Measurements from ENCODE around the gene ELMO1. TPM values are rescaled to one million over a fixed set of nuclear protein-coding genes. Genes with fewer than 3 reads are reported as not detected.

Gene ELMO1
- total and polyA plus RNA-seq, 2 experiments from 2014 or later: 6.5 to 24.9 TPM

DNA sequence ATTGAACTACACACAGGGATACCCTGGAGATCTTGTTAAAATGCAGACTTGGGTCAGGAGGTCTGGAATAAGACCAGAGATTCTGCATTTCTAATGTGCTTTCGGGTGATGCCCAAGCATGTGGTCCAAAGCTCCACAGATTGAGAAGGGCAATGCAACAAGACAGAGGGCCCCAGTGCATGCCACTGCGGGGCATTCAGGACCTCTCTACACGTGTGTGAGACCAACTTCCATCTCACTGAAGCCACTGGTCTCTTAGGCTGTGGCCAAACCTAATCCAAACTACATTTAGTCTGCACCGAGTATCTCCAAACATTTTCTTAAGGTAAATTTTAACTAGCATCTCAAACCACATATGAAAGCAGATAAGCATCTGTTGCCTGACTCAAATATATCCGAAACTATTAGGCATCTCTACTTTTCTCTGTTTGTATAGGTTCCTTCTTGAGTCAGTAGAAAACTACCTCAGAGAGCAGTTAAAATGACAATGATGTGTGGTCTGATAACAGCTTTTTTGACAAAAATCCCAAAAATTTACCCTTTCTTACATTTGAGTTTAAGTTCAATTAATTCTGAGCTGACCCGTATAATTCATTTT lies 107.5 kb downstream of the ELMO1 start (continued):
- TF ChIP-seq, protein P1, sequence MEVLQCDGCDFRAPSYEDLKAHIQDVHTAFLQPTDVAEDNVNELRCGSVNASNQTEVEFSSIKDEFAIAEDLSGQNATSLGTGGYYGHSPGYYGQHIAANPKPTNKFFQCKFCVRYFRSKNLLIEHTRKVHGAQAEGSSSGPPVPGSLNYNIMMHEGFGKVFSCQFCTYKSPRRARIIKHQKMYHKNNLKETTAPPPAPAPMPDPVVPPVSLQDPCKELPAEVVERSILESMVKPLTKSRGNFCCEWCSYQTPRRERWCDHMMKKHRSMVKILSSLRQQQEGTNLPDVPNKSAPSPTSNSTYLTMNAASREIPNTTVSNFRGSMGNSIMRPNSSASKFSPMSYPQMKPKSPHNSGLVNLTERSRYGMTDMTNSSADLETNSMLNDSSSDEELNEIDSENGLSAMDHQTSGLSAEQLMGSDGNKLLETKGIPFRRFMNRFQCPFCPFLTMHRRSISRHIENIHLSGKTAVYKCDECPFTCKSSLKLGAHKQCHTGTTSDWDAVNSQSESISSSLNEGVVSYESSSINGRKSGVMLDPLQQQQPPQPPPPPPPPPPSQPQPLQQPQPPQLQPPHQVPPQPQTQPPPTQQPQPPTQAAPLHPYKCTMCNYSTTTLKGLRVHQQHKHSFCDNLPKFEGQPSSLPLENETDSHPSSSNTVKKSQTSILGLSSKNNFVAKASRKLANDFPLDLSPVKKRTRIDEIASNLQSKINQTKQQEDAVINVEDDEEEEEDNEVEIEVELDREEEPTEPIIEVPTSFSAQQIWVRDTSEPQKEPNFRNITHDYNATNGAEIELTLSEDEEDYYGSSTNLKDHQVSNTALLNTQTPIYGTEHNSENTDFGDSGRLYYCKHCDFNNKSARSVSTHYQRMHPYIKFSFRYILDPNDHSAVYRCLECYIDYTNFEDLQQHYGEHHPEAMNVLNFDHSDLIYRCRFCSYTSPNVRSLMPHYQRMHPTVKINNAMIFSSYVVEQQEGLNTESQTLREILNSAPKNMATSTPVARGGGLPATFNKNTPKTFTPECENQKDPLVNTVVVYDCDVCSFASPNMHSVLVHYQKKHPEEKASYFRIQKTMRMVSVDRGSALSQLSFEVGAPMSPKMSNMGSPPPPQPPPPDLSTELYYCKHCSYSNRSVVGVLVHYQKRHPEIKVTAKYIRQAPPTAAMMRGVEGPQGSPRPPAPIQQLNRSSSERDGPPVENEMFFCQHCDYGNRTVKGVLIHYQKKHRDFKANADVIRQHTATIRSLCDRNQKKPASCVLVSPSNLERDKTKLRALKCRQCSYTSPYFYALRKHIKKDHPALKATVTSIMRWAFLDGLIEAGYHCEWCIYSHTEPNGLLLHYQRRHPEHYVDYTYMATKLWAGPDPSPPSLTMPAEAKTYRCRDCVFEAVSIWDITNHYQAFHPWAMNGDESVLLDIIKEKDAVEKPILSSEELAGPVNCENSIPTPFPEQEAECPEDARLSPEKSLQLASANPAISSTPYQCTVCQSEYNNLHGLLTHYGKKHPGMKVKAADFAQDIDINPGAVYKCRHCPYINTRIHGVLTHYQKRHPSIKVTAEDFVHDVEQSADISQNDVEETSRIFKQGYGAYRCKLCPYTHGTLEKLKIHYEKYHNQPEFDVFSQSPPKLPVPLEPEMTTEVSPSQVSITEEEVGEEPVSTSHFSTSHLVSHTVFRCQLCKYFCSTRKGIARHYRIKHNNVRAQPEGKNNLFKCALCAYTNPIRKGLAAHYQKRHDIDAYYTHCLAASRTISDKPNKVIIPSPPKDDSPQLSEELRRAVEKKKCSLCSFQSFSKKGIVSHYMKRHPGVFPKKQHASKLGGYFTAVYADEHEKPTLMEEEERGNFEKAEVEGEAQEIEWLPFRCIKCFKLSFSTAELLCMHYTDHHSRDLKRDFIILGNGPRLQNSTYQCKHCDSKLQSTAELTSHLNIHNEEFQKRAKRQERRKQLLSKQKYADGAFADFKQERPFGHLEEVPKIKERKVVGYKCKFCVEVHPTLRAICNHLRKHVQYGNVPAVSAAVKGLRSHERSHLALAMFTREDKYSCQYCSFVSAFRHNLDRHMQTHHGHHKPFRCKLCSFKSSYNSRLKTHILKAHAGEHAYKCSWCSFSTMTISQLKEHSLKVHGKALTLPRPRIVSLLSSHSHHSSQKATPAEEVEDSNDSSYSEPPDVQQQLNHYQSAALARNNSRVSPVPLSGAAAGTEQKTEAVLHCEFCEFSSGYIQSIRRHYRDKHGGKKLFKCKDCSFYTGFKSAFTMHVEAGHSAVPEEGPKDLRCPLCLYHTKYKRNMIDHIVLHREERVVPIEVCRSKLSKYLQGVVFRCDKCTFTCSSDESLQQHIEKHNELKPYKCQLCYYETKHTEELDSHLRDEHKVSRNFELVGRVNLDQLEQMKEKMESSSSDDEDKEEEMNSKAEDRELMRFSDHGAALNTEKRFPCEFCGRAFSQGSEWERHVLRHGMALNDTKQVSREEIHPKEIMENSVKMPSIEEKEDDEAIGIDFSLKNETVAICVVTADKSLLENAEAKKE (CRISPR knock-in tag; IDR thresholded peaks at IDR 0.05): no peak

DNA sequence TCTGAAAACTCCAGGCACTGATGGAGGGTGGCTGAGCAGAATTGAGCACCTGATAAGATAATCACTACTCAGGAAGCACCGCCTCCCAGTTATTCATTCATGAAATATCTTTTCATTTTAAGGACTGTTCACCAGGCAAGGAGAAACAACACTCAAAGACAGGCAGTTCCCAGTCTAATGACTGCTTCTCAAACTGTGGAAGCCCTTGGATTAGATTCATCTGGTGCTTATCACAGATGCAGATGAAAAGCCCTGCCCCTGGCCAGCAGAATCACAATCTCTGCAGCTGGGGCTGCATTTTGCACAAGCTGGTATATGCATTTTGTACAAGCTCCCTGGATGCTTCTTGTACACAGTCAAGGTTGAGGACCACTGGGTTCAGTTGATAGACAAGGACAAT lies 109.7 kb downstream of the ELMO1 start:
- Mint-ChIP-seq H3K9me3 (peaks cover 3% of the 10 kb centered on the region; the same call in 1 of the 3 replicates), H3K27ac (no peak overlapping the region), H3K27me3 (ENCODE audit: insufficient read depth, low read depth, poor library complexity) (no peaks in the 10 kb centered on the region), H3K4me3 (no peak overlapping the region), H3K4me1 (peaks cover 9% of the 10 kb centered on the region), H3K36me3 (ENCODE audit: low read depth) (peaks cover 11% of the 10 kb centered on the region; the same call in 2 of the 3 replicates)
- no peak overlapping the region for H3K4me2 ChIP-seq
- no peaks in the 10 kb centered on the region for H3K27me3 ChIP-seq (ENCODE audit: insufficient read depth)
- DNase-seq (ENCODE audit: low spot score) (no peak), ATAC-seq (no peak)
- H3K27ac ChIP-seq (ENCODE audit: low read depth): no peak overlapping the region
- H3K79me2 ChIP-seq (replicated peaks; ENCODE audit: insufficient read depth): no peaks in the 10 kb centered on the region
- no peak overlapping the region for H3K4me3 ChIP-seq
- H3K4me1 ChIP-seq (ENCODE audit: insufficient read depth): no peaks in the 10 kb centered on the region
- no peaks in the 10 kb centered on the region for H3F3A ChIP-seq (replicated peaks; ENCODE audit: low read depth)
- no peaks in the 10 kb centered on the region for H3K9me2 ChIP-seq (ENCODE audit: insufficient read depth)
- no peaks in the 10 kb centered on the region for H3K36me3 ChIP-seq (ENCODE audit: insufficient read depth)
- no peak overlapping the region for H2AFZ ChIP-seq
- H4K20me1 ChIP-seq (replicated peaks; ENCODE audit: insufficient read depth): no peaks in the 10 kb centered on the region; the same call in 1 of the 2 replicates
- no peak for TF ChIP-seq EZH2 (IDR thresholded peaks at IDR 0.05; ENCODE audit: low read depth, unreplicated experiment)
- no peak for TF ChIP-seq ZNF114 (CRISPR knock-in tag; IDR thresholded peaks at IDR 0.05)
- TF ChIP-seq, protein P1 (CRISPR knock-in tag; IDR thresholded peaks at IDR 0.05): no peak
- no peak for TF ChIP-seq ZNF331 (CRISPR knock-in tag; IDR thresholded peaks at IDR 0.05; ENCODE audit: low read depth)
- no peak for TF ChIP-seq POLR2AphosphoS5 (IDR thresholded peaks at IDR 0.05; ENCODE audit: low read depth)
- TF ChIP-seq EZH2phosphoT487 (IDR thresholded peaks at IDR 0.05; ENCODE audit: unreplicated experiment): no peak
- no peak for TF ChIP-seq CREB1 (CRISPR knock-in tag; IDR thresholded peaks at IDR 0.05; ENCODE audit: low read depth)

All from GM23338 (cell line).